Endothelial cell of umbilical vein (primary cell): ENCODE data around the gene FUT4. TPM values are rescaled to one million over a fixed set of nuclear protein-coding genes. Genes with fewer than 3 reads are reported as not detected.

Experiments
- BruUV-seq: library from RNA; stranded (reverse); fragments of 400-500 nt; replicated peaks from 2 replicates; lab custom pipeline; 2021; lab: Mats Ljungman, UMichigan
- CTCF ChIA-PET: fragments of 300-600, 350-600 bp; sonication (Branson Sonifier 250); formaldehyde crosslinking; loops from one replicate; lab custom pipeline; 2021; ENCODE audit warnings: antibody characterized with exemption, inconsistent platforms; lab: Charles Lee
- POLR2A ChIA-PET: fragments of 300-600, 350-600 bp; sonication (Branson Sonifier 250); formaldehyde crosslinking; loops from one replicate; lab custom pipeline; 2021; ENCODE audit warnings: antibody characterized with exemption, inconsistent platforms; lab: Charles Lee
- DNase-seq: peaks from one replicate; pipeline ENCODE4 v3.0.0-alpha.2; 2011; ENCODE audit warnings: low read depth, low spot score
- FAIRE-seq: peaks from 2 replicates; lab custom pipeline; 2011; peaks lifted over from hg19 to GRCh38; lab: Jason Lieb, UNC
- H2AFZ ChIP-seq: 2 replicates; pipeline ENCODE4 v1.6.0; 2012; ENCODE audit warnings: low read depth, low read length, control low read depth, inconsistent platforms
- H3K27ac ChIP-seq: 2 replicates; pipeline ENCODE4 v1.5.1; 2011; ENCODE audit warnings: low read depth, mild to moderate bottlenecking, control low read depth, low read length, moderate library complexity; ENCODE audit not compliant: insufficient read depth
- H3K27me3 ChIP-seq, 2 experiments: 2 replicates each; pipeline versions ENCODE4 v1.6.0 to v1.6.1; 2011; ENCODE audit warnings: low read length in 2 of 2, mixed read lengths in 1 of 2; ENCODE audit not compliant: control insufficient read depth in 2 of 2, insufficient read depth in 2 of 2
- H3K36me3 ChIP-seq, 2 experiments: 2 replicates in 1 of 2; 3 replicates in 1 of 2; pipeline ENCODE4 v1.5.1; 2011; ENCODE audit warnings: low read length in 2 of 2, mild to moderate bottlenecking in 1 of 2, moderate library complexity in 1 of 2; ENCODE audit not compliant: control insufficient read depth in 2 of 2, insufficient read depth in 2 of 2; ENCODE audit errors: extremely low read depth in 1 of 2
- H3K4me1 ChIP-seq: 3 replicates; pipeline ENCODE4 v1.5.1; 2011; ENCODE audit warnings: mild to moderate bottlenecking, low read length; ENCODE audit not compliant: control insufficient read depth, insufficient read depth; ENCODE audit errors: extremely low read depth
- H3K4me2 ChIP-seq: 2 replicates; pipeline ENCODE4 v1.6.1; 2011; ENCODE audit warnings: low read length, control low read depth, mixed read lengths; ENCODE audit not compliant: insufficient read depth
- H3K4me3 ChIP-seq, 3 experiments: fragments of 200-600 bp in 1 of 3; sonication (generic), shearing (Covaris generic) in 1 of 3; replicated peaks in 1 of 3; 2 replicates each; pipeline ENCODE4 v1.5.1; 2011 to 2016; ENCODE audit warnings: control low read depth in 3 of 3, low read length in 3 of 3, mild to moderate bottlenecking in 2 of 3, inconsistent platforms in 1 of 3, low read depth in 1 of 3, moderate library complexity in 1 of 3; ENCODE audit not compliant: insufficient read depth in 1 of 3
- H3K79me2 ChIP-seq: 2 replicates; pipeline ENCODE4 v1.6.0; 2012; ENCODE audit warnings: low read length, inconsistent platforms; ENCODE audit not compliant: control insufficient read depth, insufficient read depth
- H3K9ac ChIP-seq: replicated peaks from 2 replicates; pipeline ENCODE3; 2011; ENCODE audit warnings: low read length, control low read depth; ENCODE audit not compliant: insufficient read depth; ENCODE audit errors: extremely low read depth
- H3K9me1 ChIP-seq: replicated peaks from 3 replicates; pipeline ENCODE4 v1.6.0; 2011; ENCODE audit warnings: mild to moderate bottlenecking, low read length; ENCODE audit not compliant: control insufficient read depth, insufficient read depth; ENCODE audit errors: extremely low read depth
- H3K9me3 ChIP-seq: replicated peaks from 2 replicates; pipeline ENCODE4 v1.5.1; 2012; ENCODE audit warnings: low read length, inconsistent platforms; ENCODE audit not compliant: control insufficient read depth, insufficient read depth
- H4K20me1 ChIP-seq: replicated peaks from 2 replicates; pipeline ENCODE3; 2011; ENCODE audit warnings: mild to moderate bottlenecking, low read length; ENCODE audit not compliant: control insufficient read depth, insufficient read depth; ENCODE audit errors: extremely low read depth
- CTCF ChIP-seq, 2 donors: IDR thresholded peaks; 1 replicate in 1 of 2; 2 replicates in 1 of 2; pipeline ENCODE4 v1.5.1; 2011; ENCODE audit warnings: low read length in 2 of 2, mild to moderate bottlenecking in 2 of 2, moderate library complexity in 2 of 2, control low read depth in 1 of 2, inconsistent platforms in 1 of 2, low read depth in 1 of 2; ENCODE audit not compliant: insufficient read depth in 1 of 2; ENCODE audit errors: extremely low read depth in 1 of 2
- EZH2 ChIP-seq: IDR thresholded peaks from 2 replicates; pipeline ENCODE4 v1.6.1; 2012; ENCODE audit warnings: borderline replicate concordance, low read depth, mild to moderate bottlenecking, moderate library complexity, low read length, inconsistent platforms; ENCODE audit not compliant: severe bottlenecking
- FOS ChIP-seq: IDR thresholded peaks from 2 replicates; pipeline ENCODE4 v1.6.1; 2011; ENCODE audit warnings: mild to moderate bottlenecking, low read length, moderate library complexity, borderline replicate concordance; ENCODE audit not compliant: insufficient read depth
- GATA2 ChIP-seq: IDR thresholded peaks from 2 replicates; pipeline ENCODE4 v1.7.0; 2011; ENCODE audit warnings: low read depth, mild to moderate bottlenecking, moderate library complexity, mixed read lengths, low read length; ENCODE audit not compliant: insufficient read length, insufficient read depth
- JUN ChIP-seq: IDR thresholded peaks from 2 replicates; pipeline ENCODE4 v1.6.1; 2011; ENCODE audit warnings: borderline replicate concordance, low read depth; ENCODE audit not compliant: insufficient read length, insufficient read depth
- MYC ChIP-seq: IDR thresholded peaks from one replicate; pipeline ENCODE4 v1.6.1; 2011; ENCODE audit warnings: mild to moderate bottlenecking, low read depth, low read length
- POLR2A ChIP-seq: IDR thresholded peaks from 2 replicates; pipeline ENCODE4 v1.6.1; 2012; ENCODE audit warnings: low read depth, mild to moderate bottlenecking, control low read depth, low read length
- POLR2AphosphoS5 ChIP-seq: IDR thresholded peaks from 2 replicates; pipeline ENCODE4 v1.6.1; 2012; ENCODE audit warnings: low read depth, mild to moderate bottlenecking, control low read depth, low read length, moderate library complexity; ENCODE audit not compliant: insufficient read depth
- dilution Hi-C: fragments of 300-500 bp; cut with MboI; formaldehyde crosslinking; loops from one replicate; pipeline ENCODE4 v1.15.0; 2019; ENCODE audit warnings: low sequenced_read_pairs; ENCODE audit not compliant: extremely low pct_ligation_motif_present
- intact Hi-C: fragments of 100-400 bp; cut with micrococcal nuclease; formaldehyde crosslinking; loops from one replicate; pipeline ENCODE4 v1.10.0; 2022
- polyA plus RNA-seq, 4 experiments: library from polyadenylated mRNA; depleted of rRNA in 3 of 4; stranded (reverse) in 3 of 4; unstranded in 1 of 4; fragments of >200 nt; gene quantifications; 2 replicates each; pipeline versions ENCODE4 v1.2.1 to v1.2.3, GENCODE V29; 2011 to 2012; ENCODE audit warnings: missing spikeins in 1 of 4
- total RNA-seq: library from RNA; stranded (reverse); gene quantifications from 2 replicates; pipeline ENCODE4 v1.2.3, GENCODE V29; 2021
- TF ChIP-seq, protein P1 (sequence below): IDR thresholded peaks from 2 replicates; pipeline ENCODE4 v1.6.1; 2011; ENCODE audit not compliant: insufficient read depth, insufficient read length

FUT4 gene
- total and polyA plus RNA-seq, 2 donors (not counting 3 experiments of a cell fraction or from before 2014, with no cell fraction given), result 2.4 to 5.3 TPM

DNA sequence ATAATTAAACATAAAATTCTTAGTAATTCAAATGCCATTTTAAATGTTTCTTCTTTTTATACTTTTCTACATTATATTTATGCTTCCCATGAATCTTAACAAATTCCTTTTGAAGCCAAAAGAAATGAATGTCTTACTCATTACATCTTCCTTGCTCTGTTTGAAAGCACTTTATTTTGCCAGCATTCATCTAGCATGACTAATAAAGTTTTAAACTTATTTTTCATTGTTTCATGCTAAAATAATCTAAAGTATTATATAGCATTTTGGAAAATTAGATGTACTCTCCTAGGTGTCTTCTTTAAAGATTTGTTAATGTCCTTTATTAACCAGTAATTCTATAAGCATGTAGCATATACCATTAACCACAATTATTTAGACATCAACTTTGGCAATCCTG lies 13.7 kb downstream of the FUT4 start:
- no peak overlapping the region for H3K4me2 ChIP-seq
- H3K36me3 ChIP-seq, result no peaks in the 10 kb centered on the region
- H3K4me1 ChIP-seq, result peaks cover 4% of the 10 kb centered on the region
- no peak overlapping the region for H3K9ac ChIP-seq
- no peak overlapping the region for H3K4me3 ChIP-seq
- H4K20me1 ChIP-seq, result no peaks in the 10 kb centered on the region
- no TSS peak for BruUV-seq
- H3K9me1 ChIP-seq, result no peaks in the 10 kb centered on the region
- ChIA-PET POLR2A (no interaction called here), CTCF (interaction anchor here (1.7 kb wide), 1 partner anchor 10 kb away, joined by 4 read pairs; no protein-coding TSS in a partner anchor)
- DNase-seq (no peak), FAIRE-seq (no peak)
- TF ChIP-seq JUN (no peak), GATA2 (no peak), POLR2AphosphoS5 (no peak)
- TF ChIP-seq, protein P1, sequence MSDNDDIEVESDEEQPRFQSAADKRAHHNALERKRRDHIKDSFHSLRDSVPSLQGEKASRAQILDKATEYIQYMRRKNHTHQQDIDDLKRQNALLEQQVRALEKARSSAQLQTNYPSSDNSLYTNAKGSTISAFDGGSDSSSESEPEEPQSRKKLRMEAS, result no peak
- no peaks in the 10 kb centered on the region for H3K27me3 ChIP-seq
- H3K27ac ChIP-seq, result no peak overlapping the region
- no peaks in the 10 kb centered on the region for H3K79me2 ChIP-seq
- no peaks in the 10 kb centered on the region for H3K9me3 ChIP-seq
- intact Hi-C loops (no loop called here), dilution Hi-C loops (no loop called here)
- no peak overlapping the region for H2AFZ ChIP-seq

- Histone ChIP-seq H4K20me1 (no peaks in the 10 kb centered on the region), H3K9ac (no peak overlapping the region), H3K4me3 (no peak overlapping the region), H3K36me3 (no peaks in the 10 kb centered on the region), H3K9me3 (no peaks in the 10 kb centered on the region), H3K27ac (no peak overlapping the region), H3K79me2 (no peaks in the 10 kb centered on the region), H3K27me3 (no peaks in the 10 kb centered on the region), H3K4me2 (no peak overlapping the region), H3K4me1 (peaks cover 5% of the 10 kb centered on the region), H2AFZ (no peak overlapping the region), H3K9me1 (no peaks in the 10 kb centered on the region)
- no peak for DNase-seq
- CTCF ChIA-PET, result no interaction called here
- POLR2A ChIA-PET, result no interaction called here
- TF ChIP-seq POLR2A (no peak), FOS (no peak), CTCF (IDR thresholded peaks at IDR 0.05; ENCODE audit: extremely low read depth in 1 of 2, insufficient read depth in 1 of 2, low read depth in 1 of 2, low read length in 2 of 2) (no peak), JUN (no peak), GATA2 (no peak), MYC (no peak), EZH2 (no peak), POLR2AphosphoS5 (no peak)
- TF ChIP-seq, protein P1, result no peak
- intact Hi-C loops, result no loop called here
- dilution Hi-C loops, result no loop called here
- no peak for FAIRE-seq
- BruUV-seq, result no TSS peak
Observed at GRCh38 chr11:94557992-94558391, 14.3 kb downstream of the FUT4 start.
